GM12878 (cell line): ENCODE results near the gene NUMA1. TPM values are rescaled to one million over a fixed set of nuclear protein-coding genes. Genes with fewer than 3 reads are reported as not detected.

ENCODE experiments used
- BACH1 ChIP-seq: fragments of 450-650 bp; IDR thresholded peaks from 2 replicates; pipeline ENCODE4 v1.6.1; 2017; ENCODE audit warnings: mild to moderate bottlenecking, borderline replicate concordance
- ETV6 ChIP-seq, 2 experiments: fragments of 450-650 bp in 1 of 2; IDR thresholded peaks in 1 of 2; conservative IDR thresholded peaks in 1 of 2; 2 replicates each; pipeline ENCODE4 v1.6.1; 2014; ENCODE audit warnings: antibody characterized with exemption in 1 of 2, borderline replicate concordance in 1 of 2, low read depth in 1 of 2, mild to moderate bottlenecking in 1 of 2, moderate library complexity in 1 of 2
- JUND ChIP-seq: IDR thresholded peaks from 2 replicates; pipeline ENCODE4 v1.6.1; 2012; ENCODE audit warnings: low read depth, mild to moderate bottlenecking, low read length, improper control_type of control experiment, moderate library complexity
- MTA3 ChIP-seq: IDR thresholded peaks from 2 replicates; pipeline ENCODE4 v1.6.1; 2012; ENCODE audit warnings: low read length, inconsistent platforms, borderline replicate concordance
- NFXL1 ChIP-seq: fragments of 450-650 bp; IDR thresholded peaks from 2 replicates; pipeline ENCODE4 v1.6.1; 2017; ENCODE audit warnings: antibody characterized with exemption, mild to moderate bottlenecking, borderline replicate concordance
- NRF1 ChIP-seq: conservative IDR thresholded peaks from 2 replicates; pipeline ENCODE4 v1.6.1; 2011; ENCODE audit warnings: mild to moderate bottlenecking, low read depth, low read length, improper control_type of control experiment
- WRNIP1 ChIP-seq: IDR thresholded peaks from 2 replicates; pipeline ENCODE4 v1.6.1; 2011; ENCODE audit warnings: low read depth, low read length, improper control_type of control experiment, borderline replicate concordance
- YBX1 ChIP-seq: fragments of 450-650 bp; IDR thresholded peaks from 2 replicates; pipeline ENCODE4 v1.6.1; 2016; ENCODE audit warnings: antibody characterized with exemption
- polyA plus RNA-seq, 11 experiments: library from polyadenylated mRNA; depleted of rRNA in 4 of 11; unstranded in 6 of 11; stranded (reverse) in 5 of 11; fragments of >200 nt; fragmentation: Nextera tagmentation in 4 of 11; fragmentation: Illumina TruSeq in 1 of 11; extraction: Ambion mirVana in 4 of 11; extraction: Trizol in 1 of 11; gene quantifications; 1 replicate in 1 of 11; 2 replicates in 10 of 11; pipeline versions ENCODE4 v1.2.1 to v1.2.3, GENCODE V29; 2011 to 2016; ENCODE audit warnings: inconsistent platforms in 2 of 11, missing spikeins in 2 of 11, low read depth in 1 of 11
- total RNA-seq, 4 experiments: library from RNA; depleted of rRNA in 3 of 4; stranded (reverse); fragments of >200 nt in 3 of 4; fragmentation: Illumina TruSeq in 1 of 4; extraction: Trizol in 1 of 4; gene quantifications; 2 replicates each; pipeline versions ENCODE4 v1.2.1 to v1.2.3, GENCODE V29; 2013 to 2021
- TF ChIP-seq, protein P1 (sequence below): fragments of 450-650 bp; IDR thresholded peaks from 2 replicates; pipeline ENCODE4 v1.6.1; 2016; ENCODE audit warnings: mild to moderate bottlenecking
- TF ChIP-seq, protein P2 (sequence below): fragments of 450-650 bp; conservative IDR thresholded peaks from 2 replicates; pipeline ENCODE4 v1.6.1; 2017; ENCODE audit warnings: mild to moderate bottlenecking, moderate library complexity

Gene NUMA1
- total and polyA plus RNA-seq, 10 of the 15 experiments (the other 5 are each of a cell fraction or from before 2014, with no cell fraction given) = 5.5 to 111 (median 61.0) TPM

DNA sequence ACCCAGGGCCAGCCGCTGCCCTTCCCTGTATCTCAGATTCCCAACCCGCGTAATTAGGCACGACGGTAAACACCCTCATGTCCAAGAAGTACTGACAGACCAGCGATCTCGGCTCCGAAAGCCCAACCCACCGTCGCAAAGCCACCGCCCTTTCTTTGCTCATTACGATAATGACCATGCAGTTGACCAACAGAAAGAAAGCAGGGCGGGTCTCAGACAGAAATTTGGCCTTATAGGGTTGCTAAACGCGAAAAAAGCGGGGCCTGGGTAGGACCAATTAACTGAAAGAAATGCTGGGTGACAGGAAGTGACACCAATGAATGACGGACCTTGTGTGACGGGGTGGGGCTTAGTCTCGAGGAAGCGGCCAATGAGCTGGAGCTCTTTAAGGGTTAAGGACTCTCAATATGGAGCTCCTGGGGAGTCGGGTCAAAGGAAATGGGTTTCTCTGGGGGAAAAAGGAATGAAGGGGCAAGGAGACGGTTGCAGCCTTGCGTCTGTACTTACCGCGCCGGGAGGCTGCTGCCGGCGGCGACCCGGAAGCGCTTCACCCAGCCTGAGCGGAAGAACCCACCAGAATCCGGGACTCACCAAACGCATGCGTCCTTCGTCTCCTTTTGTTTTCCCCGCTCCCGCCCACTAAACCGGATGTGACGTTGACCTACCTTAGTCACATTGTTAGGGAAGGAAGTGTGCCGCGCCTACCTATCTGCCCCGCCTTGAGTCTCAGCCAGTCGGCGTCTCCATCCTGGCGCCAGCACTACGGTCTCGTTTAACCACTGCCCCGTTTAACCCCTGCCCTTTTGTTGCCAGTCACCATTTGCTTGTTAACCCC lies 32.0 kb upstream of the NUMA1 start, which contains the start of gene ANAPC15 (continued):
- TF ChIP-seq BACH1 (peak; percentile 26; the same call in 1 of the 2 replicates), WRNIP1 (no peak), ETV6 (conservative IDR thresholded peaks at IDR 0.05 in 1 of 2, IDR thresholded peaks at IDR 0.05 in 1 of 2; ENCODE audit: borderline replicate concordance in 1 of 2, low read depth in 1 of 2) (no peak), JUND (0 out of 2 replicates have a peak, but pooled peaks have one; percentile 10), YBX1 (no peak), NFXL1 (no peak), NRF1 (peak; percentile 73), MTA3 (no peak)
- TF ChIP-seq, protein P1, sequence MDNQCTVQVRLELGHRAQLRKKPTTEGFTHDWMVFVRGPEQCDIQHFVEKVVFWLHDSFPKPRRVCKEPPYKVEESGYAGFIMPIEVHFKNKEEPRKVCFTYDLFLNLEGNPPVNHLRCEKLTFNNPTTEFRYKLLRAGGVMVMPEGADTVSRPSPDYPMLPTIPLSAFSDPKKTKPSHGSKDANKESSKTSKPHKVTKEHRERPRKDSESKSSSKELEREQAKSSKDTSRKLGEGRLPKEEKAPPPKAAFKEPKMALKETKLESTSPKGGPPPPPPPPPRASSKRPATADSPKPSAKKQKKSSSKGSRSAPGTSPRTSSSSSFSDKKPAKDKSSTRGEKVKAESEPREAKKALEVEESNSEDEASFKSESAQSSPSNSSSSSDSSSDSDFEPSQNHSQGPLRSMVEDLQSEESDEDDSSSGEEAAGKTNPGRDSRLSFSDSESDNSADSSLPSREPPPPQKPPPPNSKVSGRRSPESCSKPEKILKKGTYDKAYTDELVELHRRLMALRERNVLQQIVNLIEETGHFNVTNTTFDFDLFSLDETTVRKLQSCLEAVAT = peak; percentile 17
- TF ChIP-seq, protein P2, sequence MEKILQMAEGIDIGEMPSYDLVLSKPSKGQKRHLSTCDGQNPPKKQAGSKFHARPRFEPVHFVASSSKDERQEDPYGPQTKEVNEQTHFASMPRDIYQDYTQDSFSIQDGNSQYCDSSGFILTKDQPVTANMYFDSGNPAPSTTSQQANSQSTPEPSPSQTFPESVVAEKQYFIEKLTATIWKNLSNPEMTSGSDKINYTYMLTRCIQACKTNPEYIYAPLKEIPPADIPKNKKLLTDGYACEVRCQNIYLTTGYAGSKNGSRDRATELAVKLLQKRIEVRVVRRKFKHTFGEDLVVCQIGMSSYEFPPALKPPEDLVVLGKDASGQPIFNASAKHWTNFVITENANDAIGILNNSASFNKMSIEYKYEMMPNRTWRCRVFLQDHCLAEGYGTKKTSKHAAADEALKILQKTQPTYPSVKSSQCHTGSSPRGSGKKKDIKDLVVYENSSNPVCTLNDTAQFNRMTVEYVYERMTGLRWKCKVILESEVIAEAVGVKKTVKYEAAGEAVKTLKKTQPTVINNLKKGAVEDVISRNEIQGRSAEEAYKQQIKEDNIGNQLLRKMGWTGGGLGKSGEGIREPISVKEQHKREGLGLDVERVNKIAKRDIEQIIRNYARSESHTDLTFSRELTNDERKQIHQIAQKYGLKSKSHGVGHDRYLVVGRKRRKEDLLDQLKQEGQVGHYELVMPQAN = 0 out of 2 replicates have a peak, but pooled peaks have one; percentile 49
